ENCODE measurements around the gene LYST. TPM values are rescaled to one million over a fixed set of nuclear protein-coding genes. Genes with fewer than 3 reads are reported as not detected.

The LYST gene
- polyA plus RNA-seq, 3 donors, result 46.3 to 128 (median 67.9) TPM

DNA sequence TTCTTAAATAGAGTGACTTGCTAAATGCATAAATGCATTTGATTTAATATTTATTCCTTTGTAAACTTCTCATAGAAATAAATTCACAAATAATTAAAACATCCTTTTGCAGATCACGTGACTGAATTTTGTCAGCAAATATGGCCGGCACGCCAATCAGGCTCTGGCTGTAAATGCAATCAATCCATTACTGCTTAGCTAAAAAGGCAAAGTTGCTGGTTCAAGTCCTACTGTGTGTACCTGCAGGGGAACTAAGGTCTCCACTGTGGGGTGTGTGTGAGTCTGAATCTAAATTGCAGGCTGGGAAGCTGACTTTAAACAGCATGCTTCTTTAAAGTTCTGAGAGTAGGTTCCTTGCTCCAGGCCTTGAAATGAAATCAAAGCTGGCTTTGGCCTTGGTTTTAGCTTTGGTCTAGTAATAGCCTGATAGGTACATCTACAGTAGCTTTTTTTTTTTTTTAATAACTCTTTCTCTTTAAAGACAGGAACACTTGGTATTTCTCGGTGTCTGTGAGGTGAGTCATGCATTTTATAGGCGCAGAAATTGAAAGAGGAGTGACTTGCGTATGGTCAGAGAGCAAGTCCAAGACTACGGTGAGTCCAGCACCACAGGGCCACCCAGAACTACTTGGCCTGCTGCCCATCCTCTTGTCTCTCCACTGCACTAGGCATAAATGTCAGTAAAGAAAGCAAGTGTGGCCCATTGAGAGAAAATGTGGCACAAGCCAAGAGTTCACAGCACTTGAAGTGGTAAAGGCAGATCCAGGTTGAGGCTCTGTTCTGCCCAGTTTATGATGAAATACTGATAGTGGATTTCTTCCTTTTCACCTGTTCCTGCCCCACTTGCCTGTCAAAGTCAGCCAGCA, 36.2 kb upstream of the LYST start:
- TF ChIP-seq CTCF (IDR thresholded peaks at IDR 0.05), result no peak
- H3K27me3 Mint-ChIP-seq (ENCODE audit: low read depth in 3 of 3), result peaks cover 0 to 2% (median 0%) of the 10 kb centered on the region in 3 donors
- H3K9me3 Mint-ChIP-seq, result peaks cover 0 to 3% (median 0%) of the 10 kb centered on the region in 7 donors
- peak in 1 of 3 donors; percentile 62 for DNase-seq
- H3K36me3 Mint-ChIP-seq, result peaks cover 0 to 5% of the 10 kb centered on the region in 2 donors
- H4K20me1 ChIP-seq (ENCODE audit: insufficient read depth, low read length), result no peaks in the 10 kb centered on the region
- peak overlapping the region; percentile 36 for H2AFZ ChIP-seq (ENCODE audit: insufficient read depth, low read depth, low read length, poor library complexity, severe bottlenecking)
- peak overlapping the region; percentile 20 for H3K4me2 ChIP-seq (replicated peaks; ENCODE audit: extremely low read depth, low read length, poor library complexity, severe bottlenecking)
- no peaks in the 10 kb centered on the region for H3K9me3 ChIP-seq (replicated peaks in 1 of 2; ENCODE audit: control insufficient read depth in 1 of 2, insufficient read depth in 1 of 2, low read length in 2 of 2)
- H3K27ac Mint-ChIP-seq, result peak overlapping the region in 5 of 7 donors; percentile 14 to 79 (median 50)
- H3K4me1 ChIP-seq (ENCODE audit: control insufficient read depth in 1 of 2, insufficient read depth in 2 of 2, low read length in 2 of 2), result peaks cover 46 to 56% of the 10 kb centered on the region in 2 donors
- no peaks in the 10 kb centered on the region for H3K36me3 ChIP-seq (replicated peaks in 1 of 2; ENCODE audit: control insufficient read depth in 1 of 2, insufficient read depth in 2 of 2, low read length in 2 of 2)
- peaks cover 48% of the 10 kb centered on the region for H3K4me1 Mint-ChIP-seq
- WGBS (ENCODE audit: insufficient coverage), result 48% methylated on average over 6 of the region's 7 CpGs
- H3K4me3 Mint-ChIP-seq, result no peak overlapping the region
- H3K4me3 ChIP-seq (replicated peaks in 1 of 3; ENCODE audit: low read depth in 2 of 3, low read length in 3 of 3), result no peak overlapping the region
- no peaks in the 10 kb centered on the region for H3K27me3 ChIP-seq (ENCODE audit: control insufficient read depth in 2 of 2, insufficient read depth in 2 of 2, low read length in 2 of 2)
- intact Hi-C loops (cut with micrococcal nuclease), result loop anchor here in 1 of 2 donors (5.0 kb wide), 1 partner anchor 34 kb away; no protein-coding TSS in a partner anchor
- no peaks in the 10 kb centered on the region for H3K79me2 ChIP-seq (ENCODE audit: insufficient read depth, low read length)
- H3K27ac ChIP-seq (ENCODE audit: low read depth in 1 of 2, low read length in 2 of 2), result peak overlapping the region in 1 of 2 donors; percentile 20
- no peak overlapping the region for H3K9ac ChIP-seq (ENCODE audit: insufficient read depth, low read length, poor library complexity, severe bottlenecking)

- Mint-ChIP-seq H3K4me1 (peaks cover 49% of the 10 kb centered on the region), H3K4me3 (no peak overlapping the region), H3K9me3 (peaks cover 0 to 3% (median 0%) of the 10 kb centered on the region in 7 donors), H3K36me3 (peaks cover 0 to 5% of the 10 kb centered on the region in 2 donors), H3K27ac (peak overlapping the region; percentile 80 to 96 (median 89)), H3K27me3 (ENCODE audit: low read depth in 3 of 3) (peaks cover 0 to 2% (median 0%) of the 10 kb centered on the region in 3 donors)
- DNase-seq, result peak in 1 of 3 donors; percentile 64
- Histone ChIP-seq H3K9ac (ENCODE audit: insufficient read depth, low read length, poor library complexity, severe bottlenecking) (no peak overlapping the region), H3K27me3 (ENCODE audit: control insufficient read depth in 2 of 2, insufficient read depth in 2 of 2, low read length in 2 of 2) (no peaks in the 10 kb centered on the region), H3K4me3 (replicated peaks in 1 of 3; ENCODE audit: low read depth in 2 of 3, low read length in 3 of 3) (peak overlapping the region in 1 of 3 experiments; percentile 17), H3K4me2 (replicated peaks; ENCODE audit: extremely low read depth, low read length, poor library complexity, severe bottlenecking) (no peak overlapping the region), H3K27ac (ENCODE audit: low read depth in 1 of 2, low read length in 2 of 2) (peak overlapping the region; percentile 45 to 78), H3K9me3 (replicated peaks in 1 of 2; ENCODE audit: control insufficient read depth in 1 of 2, insufficient read depth in 1 of 2, low read length in 2 of 2) (no peaks in the 10 kb centered on the region), H3K4me1 (ENCODE audit: control insufficient read depth in 1 of 2, insufficient read depth in 2 of 2, low read length in 2 of 2) (peaks cover 42 to 52% of the 10 kb centered on the region in 2 donors), H2AFZ (ENCODE audit: insufficient read depth, low read depth, low read length, poor library complexity, severe bottlenecking) (no peak overlapping the region), H3K79me2 (ENCODE audit: insufficient read depth, low read length) (no peaks in the 10 kb centered on the region), H4K20me1 (ENCODE audit: insufficient read depth, low read length) (no peaks in the 10 kb centered on the region), H3K36me3 (replicated peaks in 1 of 2; ENCODE audit: control insufficient read depth in 1 of 2, insufficient read depth in 2 of 2, low read length in 2 of 2) (no peaks in the 10 kb centered on the region)
- 0% methylated on average over 1 of the region's 2 CpGs for WGBS (ENCODE audit: insufficient coverage)
- intact Hi-C loops (cut with micrococcal nuclease), result loop anchor here in 1 of 2 donors (5.0 kb wide), 1 partner anchor 36 kb away; no protein-coding TSS in a partner anchor
- TF ChIP-seq CTCF (IDR thresholded peaks at IDR 0.05), result no peak
Observed at GRCh38 chr1:235901461-235901860, 34.8 kb upstream of the LYST start.

All from CD14-positive monocyte (primary cell).